GM10847 (cell line): ENCODE data around the gene ATP10D.

ENCODE experiments used
- POLR2A ChIP-seq: IDR thresholded peaks from 2 replicates; pipeline ENCODE4 v1.6.1; 2011; ENCODE audit not compliant: insufficient read length; ENCODE audit errors: extremely low read depth

Gene ATP10D

DNA sequence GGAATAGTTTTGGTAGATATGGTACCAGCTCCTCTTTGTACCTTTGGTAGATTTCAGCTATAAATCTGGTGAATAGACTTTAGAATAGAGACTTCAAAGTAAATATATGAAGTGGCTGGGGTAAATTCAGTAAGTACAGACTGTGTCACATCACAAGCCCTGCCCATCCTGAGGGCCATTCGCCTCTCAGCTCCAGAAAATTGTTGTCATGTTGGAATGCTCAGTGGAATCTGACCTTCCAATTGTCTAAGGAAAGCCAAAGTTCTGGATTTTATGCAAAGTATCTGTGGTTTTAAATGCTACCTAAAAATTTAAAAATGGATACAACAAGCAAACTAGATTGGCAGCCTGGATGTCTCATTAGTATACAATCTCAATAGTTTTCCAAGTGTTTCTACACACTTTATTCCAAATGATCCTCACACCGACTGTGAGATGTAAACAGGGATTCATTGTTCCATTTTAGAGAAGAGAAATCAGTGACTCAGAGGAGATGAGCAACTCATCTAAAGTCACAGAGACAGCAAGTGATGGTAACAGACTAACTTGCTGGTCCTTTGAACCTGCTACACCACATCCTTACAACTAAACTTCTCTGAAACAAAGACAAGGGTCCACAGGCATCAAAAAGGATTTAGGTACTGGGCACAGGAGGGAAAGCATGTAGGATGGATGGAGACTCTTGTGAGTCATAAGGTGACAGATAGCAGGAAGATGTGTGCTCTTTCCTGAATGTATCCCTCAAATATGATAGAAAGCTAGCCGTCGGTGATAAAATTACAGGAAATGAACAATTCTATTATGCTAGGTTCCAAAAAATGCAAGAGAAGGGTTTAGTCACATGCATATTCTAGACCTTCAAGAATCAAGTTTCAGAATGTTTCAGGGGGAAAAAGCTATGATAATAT is 127.3 kb downstream of the ATP10D start:
- no peak for TF ChIP-seq POLR2A

- TF ChIP-seq POLR2A = no peak
Measured at GRCh38 chr4:47615385-47615784, 130.3 kb downstream of the ATP10D start.

- no peak for TF ChIP-seq POLR2A
Measured at GRCh38 chr4:47617607-47618006, 132.5 kb downstream of the ATP10D start.

- TF ChIP-seq POLR2A = no peak
Measured at GRCh38 chr4:47619691-47620090, 134.6 kb downstream of the ATP10D start.

DNA sequence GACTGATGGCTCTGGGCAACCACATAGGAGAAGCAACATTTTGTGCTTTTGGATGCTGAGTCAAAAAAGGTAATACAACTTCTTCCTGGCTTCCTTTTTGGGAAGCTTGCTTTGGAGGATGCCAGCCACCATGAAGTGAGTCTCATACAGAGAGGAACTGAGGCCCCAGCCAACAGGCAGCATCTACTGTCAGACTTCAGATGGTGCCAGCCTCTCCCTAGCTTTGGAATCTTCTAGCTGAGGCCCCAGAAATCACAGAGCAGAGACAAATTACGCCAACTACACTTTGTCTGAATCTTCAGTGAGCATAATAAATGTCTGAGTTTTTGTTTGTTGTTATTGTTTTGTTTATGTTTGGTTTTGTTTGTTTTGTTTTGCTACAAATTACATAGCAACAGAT is 136.1 kb downstream of the ATP10D start:
- TF ChIP-seq POLR2A = no peak

DNA sequence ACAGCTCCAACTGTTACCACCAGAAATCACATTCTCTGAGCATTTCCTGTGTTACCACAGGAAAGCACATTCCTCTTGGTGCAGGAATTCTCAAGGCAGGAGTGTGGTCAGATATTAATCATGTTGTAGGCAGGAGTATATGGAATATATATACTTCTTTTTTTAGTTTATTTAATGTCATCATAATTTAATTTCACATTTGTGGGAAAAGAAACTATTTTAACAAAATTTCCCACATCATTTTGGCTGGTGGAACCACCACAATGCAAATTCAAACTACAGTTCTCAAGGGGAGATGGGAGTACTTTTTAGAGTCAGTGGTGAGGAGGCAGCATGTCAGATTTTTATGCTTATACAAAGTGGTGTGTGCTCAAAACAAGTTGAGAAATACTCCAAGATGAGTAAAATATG is 139.0 kb downstream of the ATP10D start:
- no peak for TF ChIP-seq POLR2A

- no peak for TF ChIP-seq POLR2A
Measured at GRCh38 chr4:47631161-47631560, 146.1 kb downstream of the ATP10D start.

DNA sequence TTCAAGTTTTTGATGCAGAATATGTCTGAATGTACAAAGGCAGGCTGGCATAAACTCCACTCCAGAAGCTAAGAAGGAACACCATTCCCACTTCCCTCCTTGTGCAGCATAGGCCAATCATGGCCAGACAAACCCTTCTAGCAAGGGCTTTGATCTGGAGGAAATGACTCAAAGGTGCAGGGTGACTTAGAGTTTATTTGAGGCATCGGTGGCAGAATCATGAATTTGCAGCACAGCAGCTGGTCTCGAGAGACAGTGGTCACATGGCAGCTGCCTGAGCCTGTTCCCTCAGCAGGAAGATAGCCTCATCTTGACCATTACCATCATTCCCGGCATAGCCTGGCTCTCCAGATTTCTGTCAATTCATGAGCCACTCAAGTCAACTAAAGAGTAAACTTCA is 154.5 kb downstream of the ATP10D start:
- TF ChIP-seq POLR2A = no peak

DNA sequence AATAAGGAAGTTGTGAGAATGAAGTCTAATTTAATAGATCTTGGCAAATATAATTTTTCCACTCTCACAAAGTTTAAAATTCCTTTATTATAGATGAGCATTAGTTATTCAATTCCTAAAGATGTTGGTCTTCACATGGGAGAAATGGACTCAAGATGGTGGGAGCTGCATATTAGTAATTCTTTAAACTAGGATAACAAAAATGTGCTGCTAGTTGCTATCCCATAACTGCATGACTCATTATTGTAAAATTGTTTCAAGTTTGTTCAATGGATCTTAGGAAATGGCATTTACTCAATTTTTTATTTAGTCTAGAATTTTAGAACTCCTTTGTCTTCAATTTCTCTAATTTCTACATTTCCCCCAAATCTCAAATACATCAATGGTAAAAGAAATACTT is 155.8 kb downstream of the ATP10D start:
- no peak for TF ChIP-seq POLR2A

DNA sequence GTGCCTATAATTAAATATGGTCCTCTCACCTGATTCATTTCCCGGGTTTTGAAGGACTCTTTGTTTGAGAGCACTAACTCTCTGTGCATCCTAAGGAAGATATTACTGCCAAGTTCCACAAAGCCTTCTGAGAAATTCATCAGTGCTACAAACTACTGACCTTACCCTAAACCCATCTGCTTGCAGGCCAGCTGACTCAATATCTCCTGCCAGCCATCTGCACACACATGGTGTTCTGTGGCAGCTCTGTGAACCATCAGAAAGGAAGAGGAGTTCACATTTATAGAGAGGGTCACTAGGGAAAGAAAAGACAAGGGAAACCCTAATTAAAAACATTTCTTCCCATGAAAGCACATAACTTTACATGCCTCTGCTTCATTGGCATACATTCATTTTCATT is 156.7 kb downstream of the ATP10D start:
- TF ChIP-seq POLR2A = no peak

- no peak for TF ChIP-seq POLR2A
Measured at GRCh38 chr4:47642191-47642830, 157.2 kb downstream of the ATP10D start.
